Measurements from ENCODE around the gene MACROD2. TPM values are rescaled to one million over a fixed set of nuclear protein-coding genes. Genes with fewer than 3 reads are reported as not detected.

MACROD2 gene
- total RNA-seq, 4 donors from 2014 or later = 1.8 to 4.8 (median 2.9) TPM

DNA sequence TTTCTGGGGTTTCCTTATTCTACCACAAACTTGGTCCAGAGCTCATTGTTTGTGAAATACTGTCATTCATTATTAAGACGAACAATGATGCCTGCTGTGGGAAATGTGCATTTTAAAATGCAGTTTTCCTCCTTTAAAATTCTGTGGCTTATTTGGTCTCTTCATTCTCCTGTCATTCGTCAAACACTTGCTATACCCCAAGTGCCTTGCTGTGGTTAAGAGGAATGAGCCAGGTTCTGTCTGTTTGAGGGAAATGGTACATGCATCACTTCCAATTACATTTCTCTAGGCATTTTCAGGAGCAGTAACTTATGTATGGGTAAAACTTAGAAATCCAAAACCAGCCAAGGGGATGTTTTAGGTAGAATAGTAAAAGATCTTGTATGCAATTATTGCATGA is 1490.2 kb downstream of the MACROD2 start:
- no peaks in the 10 kb centered on the region for H3K9me3 ChIP-seq
- no peak overlapping the region for H3K27ac ChIP-seq
- WGBS, 2 donors = 61 to 66% methylated on average over 2 of the region's 2 CpGs
- no peak for TF ChIP-seq POLR2A (IDR thresholded peaks at IDR 0.05)
- TF ChIP-seq, protein P1, sequence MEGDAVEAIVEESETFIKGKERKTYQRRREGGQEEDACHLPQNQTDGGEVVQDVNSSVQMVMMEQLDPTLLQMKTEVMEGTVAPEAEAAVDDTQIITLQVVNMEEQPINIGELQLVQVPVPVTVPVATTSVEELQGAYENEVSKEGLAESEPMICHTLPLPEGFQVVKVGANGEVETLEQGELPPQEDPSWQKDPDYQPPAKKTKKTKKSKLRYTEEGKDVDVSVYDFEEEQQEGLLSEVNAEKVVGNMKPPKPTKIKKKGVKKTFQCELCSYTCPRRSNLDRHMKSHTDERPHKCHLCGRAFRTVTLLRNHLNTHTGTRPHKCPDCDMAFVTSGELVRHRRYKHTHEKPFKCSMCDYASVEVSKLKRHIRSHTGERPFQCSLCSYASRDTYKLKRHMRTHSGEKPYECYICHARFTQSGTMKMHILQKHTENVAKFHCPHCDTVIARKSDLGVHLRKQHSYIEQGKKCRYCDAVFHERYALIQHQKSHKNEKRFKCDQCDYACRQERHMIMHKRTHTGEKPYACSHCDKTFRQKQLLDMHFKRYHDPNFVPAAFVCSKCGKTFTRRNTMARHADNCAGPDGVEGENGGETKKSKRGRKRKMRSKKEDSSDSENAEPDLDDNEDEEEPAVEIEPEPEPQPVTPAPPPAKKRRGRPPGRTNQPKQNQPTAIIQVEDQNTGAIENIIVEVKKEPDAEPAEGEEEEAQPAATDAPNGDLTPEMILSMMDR (IDR thresholded peaks at IDR 0.05) = no peak
- H3K4me3 ChIP-seq = no peak overlapping the region
- DNase-seq = no peak
- no peaks in the 10 kb centered on the region for H3K4me1 ChIP-seq
- no peaks in the 10 kb centered on the region for H3K36me3 ChIP-seq
- no peaks in the 10 kb centered on the region for H3K27me3 ChIP-seq
- intact Hi-C loops (cut with DNase I) = no loop called here

DNA sequence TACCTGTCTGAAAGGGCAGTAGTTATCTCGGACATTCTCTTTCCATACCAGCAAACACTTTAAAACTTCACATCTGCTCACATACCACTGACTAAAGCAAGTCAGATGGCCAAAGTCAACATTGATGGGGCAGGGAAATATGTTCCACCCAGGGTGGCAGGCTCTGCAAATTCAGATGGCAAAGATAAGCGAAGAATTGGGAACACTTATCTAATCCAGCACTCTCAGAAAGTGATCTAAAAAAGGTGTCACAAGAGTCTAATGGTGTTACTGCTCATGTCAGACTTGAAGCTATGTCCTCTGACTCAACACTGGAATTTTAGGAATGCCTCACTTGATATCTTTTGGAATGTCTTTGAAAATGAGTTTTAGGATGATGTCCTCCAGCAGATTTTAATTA is 1491.7 kb downstream of the MACROD2 start:
- TF ChIP-seq, protein P1 (IDR thresholded peaks at IDR 0.05) = no peak
- no peak for TF ChIP-seq POLR2A (IDR thresholded peaks at IDR 0.05)
- no peaks in the 10 kb centered on the region for H3K36me3 ChIP-seq
- DNase-seq = no peak
- H3K9me3 ChIP-seq = no peaks in the 10 kb centered on the region
- no peaks in the 10 kb centered on the region for H3K4me1 ChIP-seq
- no peaks in the 10 kb centered on the region for H3K27me3 ChIP-seq
- H3K27ac ChIP-seq = no peak overlapping the region
- WGBS, 2 donors = 73 to 100% methylated on average over 2 of the region's 2 CpGs
- intact Hi-C loops (cut with DNase I) = no loop called here
- no peak overlapping the region for H3K4me3 ChIP-seq

DNA sequence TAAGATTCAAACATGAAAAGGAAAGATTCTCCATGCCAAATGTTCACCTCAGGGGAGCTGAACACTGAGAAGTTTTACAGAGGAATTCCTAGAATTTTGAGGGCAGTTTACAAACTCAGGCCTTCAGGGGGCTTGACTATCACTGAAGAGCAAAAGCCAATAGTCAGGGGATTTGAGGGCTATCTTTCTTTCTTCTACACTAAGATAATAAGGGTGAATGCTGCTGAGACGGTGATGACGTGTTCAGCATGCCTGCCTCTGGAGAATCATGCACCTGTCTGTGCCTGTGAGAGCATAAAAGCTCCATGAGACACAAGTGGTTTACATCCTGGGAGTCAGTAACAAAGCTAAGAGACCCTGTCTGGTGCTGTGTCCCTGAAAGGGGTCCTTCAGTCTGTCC is 1492.4 kb downstream of the MACROD2 start:
- intact Hi-C loops (cut with DNase I) = no loop called here
- WGBS, 2 donors = 85 to 88% methylated on average over 2 of the region's 2 CpGs

DNA sequence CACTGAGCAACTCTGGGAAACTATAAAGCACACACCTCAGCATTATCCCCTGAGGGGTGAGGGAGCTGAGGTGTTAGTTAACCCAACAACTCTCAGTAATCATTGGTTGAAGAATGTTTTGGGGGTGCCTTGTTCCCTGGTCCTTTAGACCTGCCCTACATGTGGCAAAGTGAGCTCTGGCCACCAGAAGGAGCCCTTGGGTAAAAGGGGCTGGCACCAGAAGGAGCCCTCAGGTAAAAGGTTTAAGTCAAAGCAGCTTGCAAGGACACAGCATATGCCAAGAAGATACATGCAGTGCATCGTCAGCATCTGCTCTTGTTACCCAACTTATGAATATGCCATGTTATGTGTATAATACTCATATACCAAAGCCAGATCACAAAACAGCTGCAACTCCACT is 1496.3 kb downstream of the MACROD2 start:
- WGBS, 2 donors = 64 to 75% methylated on average over 1 of the region's 1 CpG
- no peak for DNase-seq

More for the DNA sequence above, 1492.4 kb downstream of the MACROD2 start:
- DNase-seq = no peak
- no peaks in the 10 kb centered on the region for H3K4me1 ChIP-seq
- H3K4me3 ChIP-seq = no peak overlapping the region
- no peaks in the 10 kb centered on the region for H3K9me3 ChIP-seq
- no peaks in the 10 kb centered on the region for H3K36me3 ChIP-seq
- TF ChIP-seq POLR2A (IDR thresholded peaks at IDR 0.05) = no peak
- TF ChIP-seq, protein P1 (IDR thresholded peaks at IDR 0.05) = no peak
- H3K27me3 ChIP-seq = no peaks in the 10 kb centered on the region
- H3K27ac ChIP-seq = no peak overlapping the region

DNA sequence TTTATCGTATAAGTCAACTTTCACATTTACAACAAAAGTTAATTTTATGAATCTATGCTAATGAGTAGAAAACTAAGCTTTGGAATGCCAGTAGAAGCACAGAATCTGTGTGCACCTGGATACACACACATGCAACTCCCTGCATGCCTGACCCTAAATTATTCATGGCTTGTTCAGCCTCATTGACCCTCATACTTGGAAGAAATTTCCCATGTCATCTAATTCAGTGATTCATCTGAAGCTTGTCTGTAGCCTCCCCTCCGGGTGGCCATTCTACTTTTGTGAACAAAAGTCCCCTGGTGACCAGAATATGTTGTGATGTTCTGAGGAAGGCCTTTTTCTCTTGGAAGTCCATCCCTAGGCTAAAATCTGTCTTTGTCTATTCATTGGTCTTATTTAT is 1499.5 kb downstream of the MACROD2 start:
- no peaks in the 10 kb centered on the region for H3K36me3 ChIP-seq
- H3K4me1 ChIP-seq = no peaks in the 10 kb centered on the region
- H3K9me3 ChIP-seq = no peaks in the 10 kb centered on the region
- no peak overlapping the region for H3K4me3 ChIP-seq
- intact Hi-C loops (cut with DNase I) = no loop called here
- H3K27ac ChIP-seq = no peak overlapping the region
- H3K27me3 ChIP-seq = no peaks in the 10 kb centered on the region
- no peak for DNase-seq
- 68 to 70% methylated on average over 2 of the region's 2 CpGs for WGBS, 2 donors
- no peak for TF ChIP-seq POLR2A (IDR thresholded peaks at IDR 0.05)
- TF ChIP-seq, protein P1 (IDR thresholded peaks at IDR 0.05) = no peak

More for the DNA sequence above, 1496.3 kb downstream of the MACROD2 start:
- Histone ChIP-seq H3K36me3 (no peaks in the 10 kb centered on the region), H3K9me3 (no peaks in the 10 kb centered on the region), H3K4me1 (no peaks in the 10 kb centered on the region), H3K27me3 (no peaks in the 10 kb centered on the region), H3K4me3 (no peak overlapping the region), H3K27ac (no peak overlapping the region)
- intact Hi-C loops (cut with DNase I) = no loop called here
- TF ChIP-seq, protein P1 (IDR thresholded peaks at IDR 0.05) = peak in 2 of 6 experiments; percentile 9 to 25
- no peak for TF ChIP-seq POLR2A (IDR thresholded peaks at IDR 0.05)
